Measurements from ENCODE around the gene U2AF2. TPM values are rescaled to one million over a fixed set of nuclear protein-coding genes. Genes with fewer than 3 reads are reported as not detected.
A peak's percentile ranks its signal among the peaks of the same experiment; 100 is the strongest.

The U2AF2 gene
- total and polyA plus RNA-seq, 9 donors: 27.3 to 183 (median 148) TPM

- H3K36me3 ChIP-seq: no peaks in the 10 kb centered on the region
- TF ChIP-seq CTCF (IDR thresholded peaks at IDR 0.05) (no peak), EP300 (IDR thresholded peaks at IDR 0.05) (no peak), POLR2A (IDR thresholded peaks at IDR 0.05) (no peak)
These were observed 49.8 kb downstream of the U2AF2 start for GRCh38 chr19:55704494-55705245.

GRCh38 chr19:55705972-55706371 lies 51.1 kb downstream of the U2AF2 start:
- 88 to 92% (median 91%) methylated on average over 3 of the region's 3 CpGs for WGBS, 3 donors
- H3K27ac ChIP-seq: no peak overlapping the region
- intact Hi-C loops (cut with DNase I): no loop called here
- H3K9me3 ChIP-seq: no peaks in the 10 kb centered on the region
- H3K36me3 ChIP-seq: no peaks in the 10 kb centered on the region
- DNase-seq: no peak
- TF ChIP-seq POLR2A (IDR thresholded peaks at IDR 0.05): no peak
- TF ChIP-seq CTCF (IDR thresholded peaks at IDR 0.05): no peak
- TF ChIP-seq EP300 (IDR thresholded peaks at IDR 0.05): no peak
- H3K27me3 ChIP-seq: no peaks in the 10 kb centered on the region
- H3K4me3 ChIP-seq: no peak overlapping the region
- H3K4me1 ChIP-seq (ENCODE audit: insufficient read depth): peaks cover 3% of the 10 kb centered on the region

More at GRCh38 chr19:55704494-55705245, 49.8 kb downstream of the U2AF2 start:
- no peaks in the 10 kb centered on the region for H3K27me3 ChIP-seq
- H3K4me1 ChIP-seq (ENCODE audit: insufficient read depth): peaks cover 3% of the 10 kb centered on the region
- intact Hi-C loops (cut with DNase I): no loop called here
- peak in 2 of 5 donors; percentile 21 for DNase-seq
- no peak overlapping the region for H3K4me3 ChIP-seq
- WGBS, 3 donors: 87 to 90% (median 87%) methylated on average over 15 of the region's 15 CpGs
- no peaks in the 10 kb centered on the region for H3K9me3 ChIP-seq
- H3K27ac ChIP-seq: no peak overlapping the region

GRCh38 chr19:55711719-55712118 lies 56.9 kb downstream of the U2AF2 start:
- no peak overlapping the region for H3K27ac ChIP-seq
- no peaks in the 10 kb centered on the region for H3K9me3 ChIP-seq
- TF ChIP-seq EP300 (IDR thresholded peaks at IDR 0.05) (no peak), CTCF (IDR thresholded peaks at IDR 0.05) (no peak), POLR2A (IDR thresholded peaks at IDR 0.05) (no peak)
- no peaks in the 10 kb centered on the region for H3K4me1 ChIP-seq (ENCODE audit: insufficient read depth)
- H3K4me3 ChIP-seq: no peak overlapping the region
- intact Hi-C loops (cut with DNase I): no loop called here
- H3K36me3 ChIP-seq: no peaks in the 10 kb centered on the region
- no peak for DNase-seq
- WGBS, 3 donors: 71 to 79% (median 72%) methylated on average over 18 of the region's 18 CpGs
- no peaks in the 10 kb centered on the region for H3K27me3 ChIP-seq

- Histone ChIP-seq H3K4me1 (ENCODE audit: insufficient read depth) (no peaks in the 10 kb centered on the region), H3K9me3 (no peaks in the 10 kb centered on the region), H3K4me3 (no peak overlapping the region), H3K27me3 (no peaks in the 10 kb centered on the region), H3K27ac (no peak overlapping the region), H3K36me3 (no peaks in the 10 kb centered on the region)
- WGBS, 3 donors: 44 to 85% (median 80%) methylated on average over 2 of the region's 3 CpGs
- intact Hi-C loops (cut with DNase I): no loop called here
- TF ChIP-seq EP300 (IDR thresholded peaks at IDR 0.05): no peak
- TF ChIP-seq CTCF (IDR thresholded peaks at IDR 0.05): no peak
- TF ChIP-seq POLR2A (IDR thresholded peaks at IDR 0.05): no peak
- DNase-seq: no peak
These were observed 58.2 kb downstream of the U2AF2 start for GRCh38 chr19:55712804-55713631.

Measured in ovary (tissue), 9 donors.